Activated CD4-positive, alpha-beta T cell treated with anti-CD3 and anti-CD28 coated beads for 1 hour (primary cell): Measurements from ENCODE around the gene ASB18.

ENCODE experiments used
- DNase-seq: peaks from one replicate; pipeline ENCODE4 v3.0.0-alpha.2; 2020

Gene ASB18

GRCh38 chr2:236240228-236240990, 23.8 kb downstream of the ASB18 start:
- no peak for DNase-seq

GRCh38 chr2:236239276-236240065, 24.7 kb downstream of the ASB18 start:
- no peak for DNase-seq

GRCh38 chr2:236238751-236239150, 25.5 kb downstream of the ASB18 start:
- DNase-seq, result no peak

GRCh38 chr2:236237468-236238190, 26.6 kb downstream of the ASB18 start:
- no peak for DNase-seq

GRCh38 chr2:236236559-236237452, 27.4 kb downstream of the ASB18 start:
- no peak for DNase-seq

GRCh38 chr2:236229186-236229585, 35.0 kb downstream of the ASB18 start:
- no peak for DNase-seq

GRCh38 chr2:236223675-236224074, 40.5 kb downstream of the ASB18 start:
- DNase-seq, result no peak

GRCh38 chr2:236221798-236222197, 42.4 kb downstream of the ASB18 start:
- DNase-seq, result no peak

GRCh38 chr2:236219411-236219810, 44.8 kb downstream of the ASB18 start:
- no peak for DNase-seq

GRCh38 chr2:236217926-236218325, 46.3 kb downstream of the ASB18 start:
- no peak for DNase-seq

GRCh38 chr2:236216711-236217110, 47.5 kb downstream of the ASB18 start:
- no peak for DNase-seq

GRCh38 chr2:236215761-236216333, 48.4 kb downstream of the ASB18 start:
- no peak for DNase-seq

- no peak for DNase-seq
Observed at GRCh38 chr2:236215196-236215595, 49.0 kb downstream of the ASB18 start.

- no peak for DNase-seq
Observed at GRCh38 chr2:236214376-236214995, 49.7 kb downstream of the ASB18 start.

- no peak for DNase-seq
Observed at GRCh38 chr2:236211296-236211695, 52.9 kb downstream of the ASB18 start.

- DNase-seq, result no peak
Observed at GRCh38 chr2:236210536-236210935, 53.7 kb downstream of the ASB18 start.

- no peak for DNase-seq
Observed at GRCh38 chr2:236209996-236210395, 54.2 kb downstream of the ASB18 start.

- no peak for DNase-seq
Observed at GRCh38 chr2:236209535-236209934, 54.7 kb downstream of the ASB18 start.

- no peak for DNase-seq
Observed at GRCh38 chr2:236208019-236208926, 55.9 kb downstream of the ASB18 start.

GRCh38 chr2:236207472-236207871, 56.7 kb downstream of the ASB18 start:
- DNase-seq, result no peak
